Right kidney (tissue), 1 donor: ENCODE data around the gene XPO6.

Experiments used
- DNase-seq: peaks from one replicate; pipeline ENCODE4 v3.0.0-alpha.2; 2016

XPO6 gene

GRCh38 chr16:28185696-28186095, 26.1 kb downstream of the XPO6 start:
- DNase-seq, result no peak

GRCh38 chr16:28184625-28185024, 27.1 kb downstream of the XPO6 start:
- no peak for DNase-seq

- no peak for DNase-seq
These were observed 27.8 kb downstream of the XPO6 start for GRCh38 chr16:28183930-28184329.

- DNase-seq, result no peak
These were observed 28.3 kb downstream of the XPO6 start for GRCh38 chr16:28183484-28183883.

- no peak for DNase-seq
These were observed 29.0 kb downstream of the XPO6 start for GRCh38 chr16:28182801-28183200.

- DNase-seq, result no peak
These were observed 29.6 kb downstream of the XPO6 start for GRCh38 chr16:28182183-28182582.

GRCh38 chr16:28181515-28181914, 30.2 kb downstream of the XPO6 start:
- DNase-seq, result no peak

GRCh38 chr16:28180655-28181460, 30.9 kb downstream of the XPO6 start:
- no peak for DNase-seq

GRCh38 chr16:28179354-28179753, 32.4 kb downstream of the XPO6 start:
- DNase-seq, result no peak

GRCh38 chr16:28175715-28176114, 36.0 kb downstream of the XPO6 start:
- no peak for DNase-seq

- no peak for DNase-seq
These were observed 39.4 kb downstream of the XPO6 start for GRCh38 chr16:28172336-28172735.

GRCh38 chr16:28171816-28172215, 39.9 kb downstream of the XPO6 start:
- DNase-seq, result no peak

GRCh38 chr16:28168991-28169554, 42.7 kb downstream of the XPO6 start:
- DNase-seq, result no peak

- DNase-seq, result no peak
These were observed 44.0 kb downstream of the XPO6 start for GRCh38 chr16:28167730-28168129.

- no peak for DNase-seq
These were observed 44.5 kb downstream of the XPO6 start for GRCh38 chr16:28167221-28167620.

- no peak for DNase-seq
These were observed 45.2 kb downstream of the XPO6 start for GRCh38 chr16:28166394-28167208.

- no peak for DNase-seq
These were observed 46.2 kb downstream of the XPO6 start for GRCh38 chr16:28165598-28165997.

- DNase-seq, result no peak
These were observed 47.6 kb downstream of the XPO6 start for GRCh38 chr16:28164140-28164539.

- DNase-seq, result no peak
These were observed 48.1 kb downstream of the XPO6 start for GRCh38 chr16:28163699-28164098.

GRCh38 chr16:28162326-28162877, 49.4 kb downstream of the XPO6 start:
- DNase-seq, result no peak

- DNase-seq, result no peak
These were observed 50.1 kb downstream of the XPO6 start for GRCh38 chr16:28161626-28162025.

GRCh38 chr16:28158136-28158535, 53.6 kb downstream of the XPO6 start:
- DNase-seq, result no peak

- no peak for DNase-seq
These were observed 55.6 kb downstream of the XPO6 start for GRCh38 chr16:28156056-28156680.
